Natural killer cell (primary cell): ENCODE results near the gene ATP8A1. TPM values are rescaled to one million over a fixed set of nuclear protein-coding genes. Genes with fewer than 3 reads are reported as not detected.

Experiments
- ATAC-seq, 3 donors: fragments of 150-1000 bp in 2 of 3; fragments of 200-7000 bp in 1 of 3; cut with Tn5 transposase; 1 replicate in 1 of 3; 2 replicates in 2 of 3; pipeline ENCODE4 v1.10.0; 2021; ENCODE audit warnings: mild to moderate bottlenecking in 2 of 3, moderate library complexity in 2 of 3
- DNase-seq, 2 donors: peaks; one replicate each; pipeline versions ENCODE4 v3.0.0 to v3.0.0-alpha.2; 2013 to 2021; ENCODE audit warnings: mixed read lengths in 1 of 2
- H3K27ac ChIP-seq: one replicate; pipeline ENCODE4 v1.5.1; 2013; ENCODE audit warnings: mild to moderate bottlenecking, low read length
- H3K27me3 ChIP-seq: one replicate; pipeline ENCODE4 v1.6.1; 2013; ENCODE audit warnings: low read length; ENCODE audit not compliant: control insufficient read depth, insufficient read depth
- H3K36me3 ChIP-seq: one replicate; pipeline ENCODE4 v1.6.1; 2013; ENCODE audit warnings: low read length; ENCODE audit not compliant: control insufficient read depth, insufficient read depth
- H3K4me1 ChIP-seq: one replicate; pipeline ENCODE4 v1.6.1; 2013; ENCODE audit warnings: low read length; ENCODE audit not compliant: control insufficient read depth, insufficient read depth
- H3K4me3 ChIP-seq: one replicate; pipeline ENCODE4 v1.5.1; 2013; ENCODE audit warnings: low read length
- H3K9me3 ChIP-seq: one replicate; pipeline ENCODE4 v1.6.1; 2013; ENCODE audit warnings: low read length; ENCODE audit not compliant: control insufficient read depth, insufficient read depth
- H3K27ac Mint-ChIP-seq, 2 donors: one replicate each; pipeline ENCODE4 v1.8.0; 2022; ENCODE audit warnings: mild to moderate bottlenecking in 2 of 2, mixed read lengths in 2 of 2, moderate library complexity in 1 of 2
- H3K27me3 Mint-ChIP-seq, 2 donors: one replicate each; pipeline ENCODE4 v1.8.0; 2022; ENCODE audit warnings: low read depth in 2 of 2, mixed read lengths in 2 of 2
- H3K36me3 Mint-ChIP-seq: one replicate; pipeline ENCODE4 v1.8.0; 2022; ENCODE audit warnings: mixed read lengths
- H3K4me1 Mint-ChIP-seq, 2 donors: one replicate each; pipeline ENCODE4 v1.8.0; 2022; ENCODE audit warnings: mixed read lengths in 2 of 2
- H3K4me3 Mint-ChIP-seq: one replicate; pipeline ENCODE4 v1.8.0; 2022; ENCODE audit warnings: mild to moderate bottlenecking, moderate library complexity, mixed read lengths
- H3K9me3 Mint-ChIP-seq, 2 donors: one replicate each; pipeline ENCODE4 v1.8.0; 2022; ENCODE audit warnings: mixed read lengths in 2 of 2
- WGBS: methylation state at CpG from one replicate; pipeline ENCODE4 v1.1.7; 2013; ENCODE audit warnings: missing lambda C conversion rate; ENCODE audit not compliant: insufficient coverage; 5-methylcytosine and 5-hydroxymethylcytosine counted together
- intact Hi-C: fragments of 100-400 bp; cut with micrococcal nuclease; formaldehyde crosslinking; loops from one replicate; pipeline ENCODE4 v1.14.2; 2022
- total RNA-seq, 4 donors: library from RNA; stranded (reverse); fragments of 120-200 nt in 1 of 4; gene quantifications; one replicate each; pipeline versions ENCODE4 v1.2.3 to v1.2.4, GENCODE V29; 2013 to 2022
- TF ChIP-seq, protein P1 (sequence below): fragments of 200-600 bp; IDR thresholded peaks from one replicate; pipeline ENCODE4 v1.8.0; 2022; ENCODE audit warnings: antibody characterized with exemption

ATP8A1 gene
- total RNA-seq, 3 donors from 2014 or later (not counting 1 experiment from before 2014, with no cell fraction given), result 84.8 to 156 (median 147) TPM

DNA sequence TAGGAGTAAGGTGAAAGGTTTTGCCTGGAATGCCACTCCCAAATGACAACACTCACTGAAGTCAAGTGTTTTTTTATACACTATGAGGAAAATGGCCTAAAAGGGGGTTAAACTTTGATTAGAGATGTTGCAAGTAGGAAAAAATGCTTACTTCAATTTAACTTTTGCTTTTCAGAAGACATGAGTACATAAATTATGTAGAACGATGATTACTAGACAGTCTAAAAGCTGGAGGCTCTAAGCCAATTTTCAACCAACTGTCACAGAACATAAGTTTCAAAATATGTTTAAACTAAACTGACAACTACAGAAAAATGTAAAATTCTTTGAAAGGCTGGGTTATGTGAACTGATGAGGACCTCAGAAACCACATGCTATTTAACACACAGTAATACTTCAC is 176.2 kb downstream of the ATP8A1 start:
- Mint-ChIP-seq H3K27ac (no peak overlapping the region), H3K4me3 (no peak overlapping the region), H3K4me1 (peaks cover 0 to 6% of the 10 kb centered on the region in 2 donors), H3K36me3 (no peaks in the 10 kb centered on the region), H3K27me3 (no peaks in the 10 kb centered on the region), H3K9me3 (no peaks in the 10 kb centered on the region)
- no CpG with 5 or more reads among the region's 1 CpG for WGBS
- no peaks in the 10 kb centered on the region for H3K4me1 ChIP-seq
- H3K36me3 ChIP-seq, result peaks cover 21% of the 10 kb centered on the region
- TF ChIP-seq, protein P1, sequence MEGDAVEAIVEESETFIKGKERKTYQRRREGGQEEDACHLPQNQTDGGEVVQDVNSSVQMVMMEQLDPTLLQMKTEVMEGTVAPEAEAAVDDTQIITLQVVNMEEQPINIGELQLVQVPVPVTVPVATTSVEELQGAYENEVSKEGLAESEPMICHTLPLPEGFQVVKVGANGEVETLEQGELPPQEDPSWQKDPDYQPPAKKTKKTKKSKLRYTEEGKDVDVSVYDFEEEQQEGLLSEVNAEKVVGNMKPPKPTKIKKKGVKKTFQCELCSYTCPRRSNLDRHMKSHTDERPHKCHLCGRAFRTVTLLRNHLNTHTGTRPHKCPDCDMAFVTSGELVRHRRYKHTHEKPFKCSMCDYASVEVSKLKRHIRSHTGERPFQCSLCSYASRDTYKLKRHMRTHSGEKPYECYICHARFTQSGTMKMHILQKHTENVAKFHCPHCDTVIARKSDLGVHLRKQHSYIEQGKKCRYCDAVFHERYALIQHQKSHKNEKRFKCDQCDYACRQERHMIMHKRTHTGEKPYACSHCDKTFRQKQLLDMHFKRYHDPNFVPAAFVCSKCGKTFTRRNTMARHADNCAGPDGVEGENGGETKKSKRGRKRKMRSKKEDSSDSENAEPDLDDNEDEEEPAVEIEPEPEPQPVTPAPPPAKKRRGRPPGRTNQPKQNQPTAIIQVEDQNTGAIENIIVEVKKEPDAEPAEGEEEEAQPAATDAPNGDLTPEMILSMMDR, result no peak
- ATAC-seq, result no peak
- H3K27ac ChIP-seq, result no peak overlapping the region
- no peaks in the 10 kb centered on the region for H3K27me3 ChIP-seq
- intact Hi-C loops, result no loop called here
- no peak for DNase-seq
- H3K9me3 ChIP-seq, result no peaks in the 10 kb centered on the region
- no peak overlapping the region for H3K4me3 ChIP-seq

DNA sequence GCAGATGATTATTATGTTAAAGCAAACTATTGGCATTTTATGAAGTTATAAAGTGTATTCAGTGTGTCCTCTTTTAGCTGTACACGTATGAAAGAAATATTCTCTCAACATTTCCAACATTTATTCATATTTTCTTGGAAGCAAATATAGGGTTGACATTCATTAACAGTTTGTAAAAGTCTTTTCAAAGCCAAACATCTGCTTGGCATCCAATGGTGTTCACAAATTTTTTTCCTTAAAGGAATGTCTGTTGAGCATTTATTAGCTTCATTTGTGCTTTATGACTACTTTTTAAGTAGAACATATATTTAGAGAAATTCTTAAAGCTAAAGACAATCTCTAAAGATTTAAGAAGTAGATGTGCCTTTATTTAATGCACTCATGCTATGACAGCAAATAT is 176.6 kb downstream of the ATP8A1 start:
- TF ChIP-seq, protein P1, result no peak
- Histone ChIP-seq H3K27ac (no peak overlapping the region), H3K36me3 (peaks cover 21% of the 10 kb centered on the region), H3K9me3 (no peaks in the 10 kb centered on the region), H3K4me3 (no peak overlapping the region), H3K27me3 (no peaks in the 10 kb centered on the region), H3K4me1 (no peaks in the 10 kb centered on the region)
- no CpG with 5 or more reads among the region's 1 CpG for WGBS
- H3K4me1 Mint-ChIP-seq, result peaks cover 0 to 6% of the 10 kb centered on the region in 2 donors
- H3K4me3 Mint-ChIP-seq, result no peak overlapping the region
- DNase-seq, result no peak
- H3K9me3 Mint-ChIP-seq, result no peaks in the 10 kb centered on the region
- no peaks in the 10 kb centered on the region for H3K36me3 Mint-ChIP-seq
- intact Hi-C loops, result no loop called here
- H3K27ac Mint-ChIP-seq, result no peak overlapping the region
- ATAC-seq, result no peak
- H3K27me3 Mint-ChIP-seq, result no peaks in the 10 kb centered on the region

DNA sequence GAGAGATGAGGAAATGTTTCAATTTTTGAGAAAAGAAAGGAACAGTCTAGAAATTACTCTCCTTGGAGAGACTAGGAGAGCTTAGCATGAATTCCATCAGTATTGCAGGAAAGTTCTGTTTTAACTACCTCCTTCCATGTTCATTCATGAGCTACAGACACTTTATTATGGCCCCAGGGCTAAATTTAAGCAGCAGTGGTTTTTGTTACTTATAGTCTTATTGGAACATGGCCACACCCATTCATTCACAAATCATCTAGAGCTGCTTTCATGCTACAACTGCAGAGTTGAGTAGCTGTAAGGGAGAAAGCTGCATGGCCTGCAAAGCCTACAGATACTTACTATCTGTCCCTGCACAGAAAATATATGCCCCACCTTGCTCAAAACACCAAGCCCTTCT is 178.0 kb downstream of the ATP8A1 start:
- H3K36me3 Mint-ChIP-seq, result no peaks in the 10 kb centered on the region
- ATAC-seq, result no peak
- Histone ChIP-seq H3K4me1 (no peaks in the 10 kb centered on the region), H3K27me3 (no peaks in the 10 kb centered on the region), H3K27ac (no peak overlapping the region), H3K4me3 (no peak overlapping the region), H3K9me3 (no peaks in the 10 kb centered on the region), H3K36me3 (peaks cover 19% of the 10 kb centered on the region)
- H3K27me3 Mint-ChIP-seq, result no peaks in the 10 kb centered on the region
- peaks cover 2 to 6% of the 10 kb centered on the region in 2 donors for H3K4me1 Mint-ChIP-seq
- H3K9me3 Mint-ChIP-seq, result no peaks in the 10 kb centered on the region
- intact Hi-C loops, result no loop called here
- H3K4me3 Mint-ChIP-seq, result no peak overlapping the region
- TF ChIP-seq, protein P1, result no peak
- H3K27ac Mint-ChIP-seq, result peak overlapping the region in 1 of 2 donors; percentile 27
- no peak for DNase-seq

DNA sequence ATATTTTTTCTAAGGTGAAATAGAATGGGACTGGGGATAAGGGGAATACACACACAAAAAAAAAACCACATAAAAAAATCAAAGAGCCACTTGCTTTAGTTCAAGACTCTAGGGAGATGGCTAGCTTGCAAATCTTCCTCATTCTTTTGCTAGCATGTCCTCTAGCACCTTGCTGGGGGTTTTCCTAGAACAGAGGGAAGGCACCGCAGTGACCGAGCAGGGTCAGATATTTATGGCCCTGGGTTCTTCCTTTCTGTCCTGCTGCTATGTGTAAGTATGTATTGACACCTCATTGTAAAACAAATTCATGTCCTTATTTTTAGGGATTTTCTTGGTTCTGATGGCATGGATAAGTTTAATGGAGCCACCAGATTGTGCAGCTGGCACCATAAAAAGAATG is 178.4 kb downstream of the ATP8A1 start:
- no peaks in the 10 kb centered on the region for H3K36me3 Mint-ChIP-seq
- H3K4me3 ChIP-seq, result no peak overlapping the region
- peaks cover 19% of the 10 kb centered on the region for H3K36me3 ChIP-seq
- H3K9me3 Mint-ChIP-seq, result no peaks in the 10 kb centered on the region
- TF ChIP-seq, protein P1, result no peak
- DNase-seq (no peak), ATAC-seq (no peak)
- H3K27ac Mint-ChIP-seq, result peak overlapping the region in 1 of 2 donors; percentile 27
- no peaks in the 10 kb centered on the region for H3K4me1 ChIP-seq
- no peak overlapping the region for H3K4me3 Mint-ChIP-seq
- H3K27ac ChIP-seq, result no peak overlapping the region
- no peaks in the 10 kb centered on the region for H3K9me3 ChIP-seq
- H3K27me3 ChIP-seq, result no peaks in the 10 kb centered on the region
- 85% methylated on average over 2 of the region's 2 CpGs for WGBS
- intact Hi-C loops, result no loop called here
- no peaks in the 10 kb centered on the region for H3K27me3 Mint-ChIP-seq
- peaks cover 4 to 6% of the 10 kb centered on the region in 2 donors for H3K4me1 Mint-ChIP-seq
